BLaER1 (cell line): ENCODE results near the gene SIGMAR1.

Source experiments
- H3K27ac ChIP-seq: shearing (Covaris generic); formaldehyde crosslinking; 2 replicates; pipeline ENCODE4 v1.8.1; 2022
- H3K27me3 ChIP-seq: shearing (Covaris generic); formaldehyde crosslinking; 2 replicates; pipeline ENCODE4 v1.8.1; 2022
- H3K36me3 ChIP-seq: shearing (Covaris generic); formaldehyde crosslinking; 2 replicates; pipeline ENCODE4 v1.8.1; 2022
- H3K4me1 ChIP-seq: shearing (Covaris generic); formaldehyde crosslinking; 2 replicates; pipeline ENCODE4 v1.8.1; 2022
- H3K4me2 ChIP-seq: shearing (Covaris generic); formaldehyde crosslinking; 2 replicates; pipeline ENCODE4 v1.8.1; 2022
- H3K4me3 ChIP-seq: shearing (Covaris generic); formaldehyde crosslinking; 2 replicates; pipeline ENCODE4 v1.8.1; 2022
- H3K9ac ChIP-seq: shearing (Covaris generic); formaldehyde crosslinking; 2 replicates; pipeline ENCODE4 v1.8.1; 2022
- H3K9me3 ChIP-seq: shearing (Covaris generic); formaldehyde crosslinking; 2 replicates; pipeline ENCODE4 v1.8.1; 2022
- H4K20me1 ChIP-seq: shearing (Covaris generic); formaldehyde crosslinking; 2 replicates; pipeline ENCODE4 v1.8.1; 2022
- Cebpa-rat ChIP-seq: shearing (Covaris generic); IDR thresholded peaks from 2 replicates; pipeline ENCODE4 v1.8.1; 2022

SIGMAR1 gene

GRCh38 chr9:34656992-34657391, 19.4 kb upstream of the SIGMAR1 start:
- no peak overlapping the region for H3K27ac ChIP-seq
- H3K9me3 ChIP-seq, result no peaks in the 10 kb centered on the region
- H3K9ac ChIP-seq, result no peak overlapping the region
- H3K36me3 ChIP-seq, result peaks cover 13% of the 10 kb centered on the region; the same call in 1 of the 2 replicates
- no peak for TF ChIP-seq Cebpa-rat
- peaks cover 16% of the 10 kb centered on the region for H3K4me1 ChIP-seq
- no peak overlapping the region for H3K4me2 ChIP-seq
- no peak overlapping the region for H3K4me3 ChIP-seq
- no peaks in the 10 kb centered on the region for H4K20me1 ChIP-seq
- 0 out of 2 replicates have a peak, but pooled peaks cover 3% of the 10 kb centered on the region for H3K27me3 ChIP-seq

- Histone ChIP-seq H3K27ac (no peak overlapping the region), H3K4me3 (no peak overlapping the region), H3K36me3 (peaks cover 18% of the 10 kb centered on the region), H4K20me1 (no peaks in the 10 kb centered on the region), H3K4me1 (peaks cover 16% of the 10 kb centered on the region), H3K27me3 (0 out of 2 replicates have a peak, but pooled peaks cover 3% of the 10 kb centered on the region), H3K9me3 (no peaks in the 10 kb centered on the region), H3K4me2 (no peak overlapping the region), H3K9ac (no peak overlapping the region)
- TF ChIP-seq Cebpa-rat, result no peak
Measured at GRCh38 chr9:34655394-34655793, 17.8 kb upstream of the SIGMAR1 start.

- Histone ChIP-seq H3K4me1 (peaks cover 16% of the 10 kb centered on the region), H3K9ac (no peak overlapping the region), H3K9me3 (no peaks in the 10 kb centered on the region), H3K27ac (no peak overlapping the region), H3K4me3 (no peak overlapping the region), H3K27me3 (no peaks in the 10 kb centered on the region), H4K20me1 (no peaks in the 10 kb centered on the region), H3K36me3 (peaks cover 18% of the 10 kb centered on the region), H3K4me2 (no peak overlapping the region)
- no peak for TF ChIP-seq Cebpa-rat
Measured at GRCh38 chr9:34654323-34655051, 16.9 kb upstream of the SIGMAR1 start.

GRCh38 chr9:34653151-34654072, 15.8 kb upstream of the SIGMAR1 start:
- no peak overlapping the region for H3K4me3 ChIP-seq
- 0 out of 2 replicates have a peak, but pooled peaks cover 5% of the 10 kb centered on the region for H4K20me1 ChIP-seq
- peaks cover 22% of the 10 kb centered on the region for H3K4me1 ChIP-seq
- no peaks in the 10 kb centered on the region for H3K9me3 ChIP-seq
- H3K9ac ChIP-seq, result no peak overlapping the region
- no peaks in the 10 kb centered on the region for H3K27me3 ChIP-seq
- no peak overlapping the region for H3K27ac ChIP-seq
- peak overlapping the region; percentile 1; the same call in 1 of the 2 replicates for H3K4me2 ChIP-seq
- TF ChIP-seq Cebpa-rat, result no peak
- H3K36me3 ChIP-seq, result peaks cover 29% of the 10 kb centered on the region

GRCh38 chr9:34652602-34653000, 15.0 kb upstream of the SIGMAR1 start:
- peaks cover 36% of the 10 kb centered on the region for H3K36me3 ChIP-seq
- TF ChIP-seq Cebpa-rat, result no peak
- peaks cover 13% of the 10 kb centered on the region for H4K20me1 ChIP-seq
- H3K27me3 ChIP-seq, result no peaks in the 10 kb centered on the region
- H3K9me3 ChIP-seq, result no peaks in the 10 kb centered on the region
- H3K4me1 ChIP-seq, result peaks cover 30% of the 10 kb centered on the region
- 0 out of 2 replicates have a peak overlapping the region, but pooled peaks have one; percentile 1 for H3K4me2 ChIP-seq
- H3K27ac ChIP-seq, result no peak overlapping the region
- H3K9ac ChIP-seq, result no peak overlapping the region
- no peak overlapping the region for H3K4me3 ChIP-seq

GRCh38 chr9:34651876-34652601, 14.5 kb upstream of the SIGMAR1 start, which contains the start of gene IL11RA:
Gene IL11RA (plus strand): TSS chr9:34652185. CDS start chr9:34655218, 3,033 bp downstream.
- no peak within 1 kb of the TSS for H3K9ac ChIP-seq
- H3K27ac ChIP-seq, result no peak within 1 kb of the TSS

GRCh38 chr9:34651321-34651720, 13.7 kb upstream of the SIGMAR1 start:
- Histone ChIP-seq H3K9ac (no peak overlapping the region), H3K36me3 (peaks cover 36% of the 10 kb centered on the region), H3K27me3 (no peaks in the 10 kb centered on the region), H3K27ac (no peak overlapping the region), H3K9me3 (no peaks in the 10 kb centered on the region), H3K4me1 (peaks cover 36% of the 10 kb centered on the region), H3K4me3 (no peak overlapping the region), H4K20me1 (peaks cover 20% of the 10 kb centered on the region), H3K4me2 (no peak overlapping the region)
- no peak for TF ChIP-seq Cebpa-rat

More at GRCh38 chr9:34651876-34652601, 14.5 kb upstream of the SIGMAR1 start, which contains the start of gene IL11RA:
- H3K9me3 ChIP-seq, result no peaks in the 10 kb centered on the region
- H3K4me1 ChIP-seq, result peaks cover 36% of the 10 kb centered on the region
- H3K36me3 ChIP-seq, result peaks cover 36% of the 10 kb centered on the region
- H3K27me3 ChIP-seq, result no peaks in the 10 kb centered on the region
- peak within 1 kb of the TSS; percentile 1; the same call in 1 of the 2 replicates for H3K4me2 ChIP-seq
- H4K20me1 ChIP-seq, result peaks cover 18% of the 10 kb centered on the region
- no peak within 1 kb of the TSS for H3K4me3 ChIP-seq
- TF ChIP-seq Cebpa-rat, result no peak

- Histone ChIP-seq H3K36me3 (peaks cover 36% of the 10 kb centered on the region), H3K27me3 (no peaks in the 10 kb centered on the region), H3K4me1 (peaks cover 41% of the 10 kb centered on the region), H3K4me3 (no peak overlapping the region), H3K4me2 (no peak overlapping the region), H3K9ac (no peak overlapping the region), H3K9me3 (no peaks in the 10 kb centered on the region), H3K27ac (no peak overlapping the region), H4K20me1 (peaks cover 20% of the 10 kb centered on the region)
- TF ChIP-seq Cebpa-rat, result no peak
Measured at GRCh38 chr9:34650816-34651215, 13.2 kb upstream of the SIGMAR1 start.

GRCh38 chr9:34648673-34649072, 11.1 kb upstream of the SIGMAR1 start:
- Histone ChIP-seq H3K4me3 (0 out of 2 replicates have a peak overlapping the region, but pooled peaks have one; percentile 90), H3K27ac (no peak overlapping the region)

More at GRCh38 chr9:34648673-34649072, 11.1 kb upstream of the SIGMAR1 start:
- Histone ChIP-seq H4K20me1 (peaks cover 20% of the 10 kb centered on the region), H3K9ac (no peak overlapping the region), H3K27me3 (no peaks in the 10 kb centered on the region), H3K4me2 (no peak overlapping the region; the same call in 1 of the 2 replicates), H3K36me3 (peaks cover 36% of the 10 kb centered on the region), H3K9me3 (no peaks in the 10 kb centered on the region), H3K4me1 (peaks cover 43% of the 10 kb centered on the region)
- no peak for TF ChIP-seq Cebpa-rat
